Activated CD8-positive, alpha-beta memory T cell treated with anti-CD3 and anti-CD28 coated beads, Interleukin-2, amount 50 U/mL, for 48 hours (primary cell): Measurements from ENCODE around the gene ABLIM1.

Experiments
- DNase-seq: peaks from one replicate; pipeline ENCODE4 v3.0.0-alpha.2; 2020

Gene ABLIM1

DNA sequence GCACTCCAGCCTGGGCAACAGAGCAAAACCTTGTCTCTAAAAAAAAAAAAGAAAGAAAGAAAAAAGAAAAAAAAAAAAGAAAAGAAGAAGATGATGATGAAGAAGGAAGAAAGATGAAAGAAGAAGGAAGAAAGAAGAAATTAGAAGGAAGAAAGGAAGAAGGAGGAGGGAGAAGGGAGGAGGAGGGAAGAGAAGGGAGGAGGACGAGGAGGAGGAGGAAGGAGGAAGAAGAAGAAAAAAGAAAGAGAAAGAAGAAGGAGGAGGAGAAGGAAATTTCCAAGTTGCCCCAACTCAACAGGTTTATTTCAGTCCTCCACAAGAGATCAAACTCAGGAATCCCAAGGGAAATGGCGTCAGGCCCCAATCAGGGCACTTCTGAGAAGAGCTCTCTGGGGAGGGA, 115.7 kb downstream of the ABLIM1 start:
- DNase-seq, result no peak

DNA sequence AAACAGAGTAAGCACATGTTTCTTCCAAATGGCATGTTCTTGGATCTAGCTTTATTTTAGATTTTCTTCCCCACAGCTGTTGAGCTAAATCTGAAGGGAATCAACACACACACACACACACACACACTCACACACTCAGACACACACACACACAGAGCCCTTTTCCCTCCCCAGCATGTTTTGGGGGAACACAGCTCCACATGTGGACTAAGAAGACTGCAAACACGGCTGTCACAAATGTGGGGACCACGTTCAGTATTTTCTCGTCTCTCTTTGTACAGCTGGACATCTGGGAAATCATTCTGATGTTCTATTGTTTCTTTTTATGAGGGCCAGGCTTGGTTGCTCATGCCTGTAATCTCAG, 116.3 kb downstream of the ABLIM1 start:
- no peak for DNase-seq

DNA sequence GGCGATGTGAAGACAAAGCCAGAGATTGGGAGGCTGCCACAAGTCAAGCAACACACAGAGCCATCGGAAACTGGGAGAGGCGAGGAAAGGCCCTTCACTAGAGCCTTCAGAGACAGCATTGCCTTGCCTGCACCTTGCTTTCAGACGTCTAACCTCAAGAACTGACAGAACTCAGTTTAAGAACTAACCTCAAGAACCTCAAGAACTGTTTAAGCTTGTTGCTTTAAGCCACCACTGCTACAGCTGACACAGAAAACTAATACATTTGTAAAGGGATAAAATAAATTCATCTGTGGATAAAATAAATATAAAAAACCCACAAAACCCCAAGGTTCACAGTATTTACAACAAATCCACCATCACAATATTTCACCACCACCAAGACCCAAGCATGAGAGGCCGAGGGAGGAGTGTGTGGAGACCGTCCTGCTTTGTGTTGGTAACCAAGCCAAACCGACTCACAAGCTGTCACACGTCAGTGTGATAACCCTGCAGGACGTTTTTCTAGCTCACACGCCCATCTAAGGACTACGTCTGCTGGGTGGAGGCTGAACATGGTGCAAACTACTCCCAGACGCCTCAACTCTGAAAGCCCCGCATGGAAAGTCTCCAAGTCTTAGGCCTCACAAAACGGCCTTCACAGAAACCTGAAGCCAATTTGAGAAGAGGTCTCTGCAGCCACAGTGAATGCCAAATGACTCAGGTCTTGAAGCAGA, 116.8 kb downstream of the ABLIM1 start:
- peak; percentile 78 for DNase-seq

DNA sequence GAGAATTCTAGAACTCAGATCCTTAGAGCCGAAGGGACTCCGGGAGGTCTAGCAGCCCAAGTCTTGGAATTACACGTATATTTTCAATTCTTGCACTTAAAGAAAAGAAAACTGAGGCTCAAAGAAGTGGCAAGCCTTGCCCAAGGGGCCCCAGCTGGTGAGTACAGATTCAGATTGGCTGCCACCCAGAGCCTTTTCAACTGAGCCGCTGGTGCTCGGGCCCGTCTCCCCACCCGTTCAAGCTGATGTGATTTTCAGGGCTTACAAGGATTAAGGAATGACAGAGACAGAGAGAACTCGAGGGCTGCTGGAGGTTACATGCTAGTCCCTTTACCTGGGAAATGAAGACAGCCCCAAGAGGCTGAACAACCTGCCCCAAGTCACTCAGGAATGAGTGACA, 117.8 kb downstream of the ABLIM1 start:
- peak; percentile 63 for DNase-seq

DNA sequence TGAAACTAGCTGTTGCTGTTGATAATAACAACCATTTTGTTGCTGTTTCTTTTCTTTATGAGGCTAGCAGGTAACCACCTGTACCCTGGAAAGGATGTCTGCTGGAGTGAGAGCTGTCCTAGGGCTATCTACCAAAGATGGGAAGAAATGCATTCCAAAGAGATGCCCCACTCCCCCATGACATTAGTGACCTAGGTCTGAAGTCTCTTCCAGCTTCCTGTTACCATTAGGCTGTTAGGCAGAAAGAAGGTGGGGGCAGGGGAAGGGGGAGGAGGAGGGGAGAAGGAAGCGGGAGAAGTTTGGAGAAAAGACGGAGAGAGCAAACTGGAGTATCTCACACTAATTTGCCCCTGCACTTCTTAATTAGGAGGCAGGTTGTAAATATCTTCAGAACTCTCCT, 118.5 kb downstream of the ABLIM1 start:
- no peak for DNase-seq

DNA sequence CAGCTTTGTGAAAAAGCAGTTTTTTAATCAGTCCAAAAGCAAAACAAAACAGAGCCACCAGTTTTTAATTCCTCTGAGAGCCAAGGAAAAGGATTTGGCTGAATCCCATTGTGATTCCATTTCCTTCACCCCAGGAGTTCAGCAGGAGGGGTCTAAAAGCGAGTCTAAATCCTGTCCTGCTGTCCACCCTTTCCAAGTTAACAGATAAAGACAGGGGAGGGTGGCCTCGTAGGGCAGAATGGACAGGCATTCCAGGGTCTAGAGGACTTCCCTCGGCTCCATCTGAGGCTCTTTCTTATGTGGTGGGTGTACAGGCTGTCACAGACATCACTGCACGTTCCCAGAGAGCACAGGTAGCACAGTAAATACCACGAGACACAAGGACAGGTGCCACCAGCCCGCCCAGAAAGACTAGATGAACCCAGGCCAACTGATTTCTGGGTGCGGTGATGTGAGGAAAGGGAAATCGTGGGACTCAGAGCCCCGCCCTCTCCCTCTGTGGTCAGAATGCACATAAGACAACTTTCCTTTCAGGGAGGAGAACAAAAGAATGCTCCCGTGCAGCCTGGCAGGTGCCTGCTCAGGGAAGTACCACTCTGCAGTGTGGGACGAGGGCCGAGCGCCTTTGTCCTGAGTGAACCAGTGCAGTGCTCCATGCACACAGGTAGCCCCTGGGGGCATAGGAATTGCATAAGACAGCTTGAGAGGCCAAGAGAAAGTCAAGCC, 119.7 kb downstream of the ABLIM1 start:
- DNase-seq, result peak; percentile 69

DNA sequence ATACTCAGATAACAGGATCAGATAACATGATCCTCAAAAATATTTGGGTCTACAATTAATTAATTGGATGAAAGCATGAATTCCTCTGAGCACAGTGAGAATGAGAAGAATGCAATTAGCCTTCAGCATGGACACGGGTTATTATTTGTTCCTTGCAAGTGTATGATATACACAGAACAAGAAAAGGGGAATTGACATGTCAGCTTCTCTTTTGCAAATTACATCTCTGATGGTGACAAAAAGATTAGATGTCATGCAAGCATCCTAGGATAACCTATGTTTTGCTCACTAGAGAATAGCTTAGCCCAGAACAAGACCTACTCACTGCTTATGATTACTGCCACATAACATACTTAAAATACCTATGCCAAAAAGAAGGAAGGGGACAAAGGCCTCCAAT, 120.3 kb downstream of the ABLIM1 start:
- no peak for DNase-seq

DNA sequence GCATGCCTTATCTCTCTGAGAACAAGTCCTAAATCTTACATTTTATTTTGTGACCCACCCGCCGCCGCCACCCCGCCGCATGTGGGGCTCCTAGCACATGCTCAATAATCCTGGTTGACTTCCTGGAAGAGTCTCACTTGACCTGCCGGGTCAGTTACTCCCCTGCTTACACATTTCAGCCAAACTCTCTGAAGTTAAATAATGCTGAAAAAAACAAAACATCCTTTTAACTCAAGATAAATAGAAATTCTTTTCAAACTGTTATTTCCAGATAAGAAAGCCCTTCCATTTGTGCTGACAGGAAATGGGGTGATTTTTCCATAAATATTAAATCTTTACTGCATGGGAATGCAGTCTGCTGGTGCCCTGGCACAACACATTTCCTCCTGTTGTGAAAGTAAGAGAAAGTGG, 123.5 kb downstream of the ABLIM1 start:
- DNase-seq, result no peak

DNA sequence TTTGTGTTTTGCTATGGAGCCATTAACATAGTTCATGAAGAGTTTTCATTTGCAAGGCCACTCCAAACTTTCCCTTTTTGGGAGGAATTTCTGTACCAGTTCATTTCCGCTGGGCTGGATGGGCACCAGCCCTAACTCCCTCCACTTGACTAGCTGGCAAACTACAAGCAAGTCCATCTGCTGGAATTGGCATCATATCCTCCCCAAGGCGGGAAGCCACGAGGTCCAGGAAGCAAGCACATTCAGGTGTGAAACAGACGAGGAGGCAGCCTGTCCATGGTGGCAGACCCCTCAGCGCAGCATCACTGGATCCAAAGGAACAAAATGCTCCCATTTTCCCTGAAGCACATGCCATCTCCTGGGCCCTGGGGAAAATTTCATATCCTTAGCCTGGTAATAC, 125.8 kb downstream of the ABLIM1 start:
- no peak for DNase-seq

DNA sequence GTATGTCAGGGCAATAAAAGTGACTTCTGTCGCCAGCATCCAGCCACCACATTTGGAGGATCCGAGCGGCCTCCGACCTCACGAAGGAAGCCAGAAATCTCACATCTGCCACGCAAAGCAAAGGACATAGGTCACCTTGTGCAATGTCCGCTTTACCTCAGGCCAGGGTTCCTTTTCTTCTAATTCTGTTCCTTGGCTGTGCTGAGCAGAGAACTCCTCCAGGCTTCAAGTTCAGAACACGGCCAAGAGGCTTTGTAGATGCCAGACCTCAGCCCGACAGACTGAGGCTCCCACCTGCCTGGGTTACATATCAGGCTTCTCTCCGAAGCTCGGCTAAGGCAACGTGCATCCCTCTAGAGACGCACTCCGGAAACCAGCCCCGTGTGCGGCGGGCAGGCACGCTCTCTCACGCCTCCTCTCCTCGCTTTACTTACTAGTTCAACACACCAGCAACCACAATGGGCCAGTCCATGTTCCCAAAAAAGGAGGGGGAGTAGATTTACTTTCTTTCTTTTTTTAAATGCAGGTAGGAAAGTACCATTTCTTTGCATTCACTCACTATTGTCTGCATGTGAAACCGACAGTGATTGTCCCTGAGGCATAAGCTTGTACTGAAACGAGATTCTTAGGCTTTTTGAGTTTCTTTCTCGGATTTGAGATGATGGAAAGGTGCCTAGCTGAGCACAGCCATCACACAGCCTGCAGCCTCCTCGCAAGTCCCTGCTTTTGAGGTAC, 131.4 kb downstream of the ABLIM1 start:
- DNase-seq, result peak; percentile 88

DNA sequence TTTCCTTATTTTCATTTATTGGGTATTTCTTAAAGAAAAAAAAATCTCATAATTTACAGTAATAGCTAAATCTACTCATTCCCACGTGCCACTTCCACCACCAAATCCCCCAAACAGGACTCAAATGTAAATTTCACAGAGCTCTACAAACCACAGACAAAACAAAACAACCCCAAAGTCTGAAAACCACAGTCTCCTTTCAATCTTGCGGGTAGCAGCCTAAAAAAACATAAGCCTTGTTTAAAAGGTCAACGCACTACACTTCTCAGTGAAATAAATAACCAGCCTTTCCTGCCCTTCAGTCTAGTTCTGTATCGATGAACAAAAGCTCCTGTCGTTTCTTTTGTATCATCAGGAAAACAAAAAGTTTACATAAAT, 132.0 kb downstream of the ABLIM1 start:
- no peak for DNase-seq

DNA sequence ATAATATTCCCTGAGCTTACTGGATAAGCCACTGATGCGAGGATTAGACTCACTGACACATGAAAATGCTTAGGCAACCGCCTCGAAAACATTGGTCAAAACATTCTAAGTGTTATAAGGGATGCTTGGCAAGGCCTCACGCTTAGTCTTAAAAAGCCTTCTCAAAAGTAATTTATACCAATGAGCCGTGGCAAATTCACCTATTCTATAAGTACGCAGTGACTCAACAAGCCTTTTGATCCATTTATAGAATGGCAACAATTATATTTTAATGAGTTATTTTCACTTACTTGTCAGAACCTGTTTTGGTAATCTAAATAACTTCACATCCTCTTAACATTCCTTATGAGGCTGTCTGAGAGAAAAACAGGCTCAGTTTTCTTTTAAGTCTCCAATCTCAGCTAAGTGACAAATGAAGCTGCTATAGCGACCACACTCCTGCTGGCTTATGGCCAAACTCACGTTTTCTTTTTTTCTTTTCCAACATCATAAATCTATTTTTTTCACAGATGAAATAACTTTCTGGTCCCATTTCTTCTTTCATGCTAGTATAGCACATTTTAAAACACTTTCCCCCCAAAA, 132.6 kb downstream of the ABLIM1 start:
- no peak for DNase-seq

DNA sequence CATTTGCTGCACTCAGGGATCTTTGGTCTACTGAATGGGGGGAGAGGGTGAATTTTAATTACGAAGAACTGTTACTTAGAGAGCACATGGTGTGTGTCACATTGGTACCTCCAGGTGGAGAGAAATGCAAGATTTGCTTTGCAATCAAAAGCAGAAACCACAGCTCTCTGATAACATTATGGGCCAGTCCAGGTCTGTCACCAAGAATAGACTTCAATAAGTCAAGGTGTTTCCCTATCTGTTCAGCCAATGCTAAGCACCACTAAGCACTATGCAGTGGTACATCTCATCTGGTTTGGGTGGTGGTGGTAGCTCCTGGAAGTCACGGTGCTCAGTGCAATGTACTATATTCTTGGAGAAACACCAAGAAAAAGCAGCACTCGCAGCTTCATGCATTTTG, 134.2 kb downstream of the ABLIM1 start:
- no peak for DNase-seq

DNA sequence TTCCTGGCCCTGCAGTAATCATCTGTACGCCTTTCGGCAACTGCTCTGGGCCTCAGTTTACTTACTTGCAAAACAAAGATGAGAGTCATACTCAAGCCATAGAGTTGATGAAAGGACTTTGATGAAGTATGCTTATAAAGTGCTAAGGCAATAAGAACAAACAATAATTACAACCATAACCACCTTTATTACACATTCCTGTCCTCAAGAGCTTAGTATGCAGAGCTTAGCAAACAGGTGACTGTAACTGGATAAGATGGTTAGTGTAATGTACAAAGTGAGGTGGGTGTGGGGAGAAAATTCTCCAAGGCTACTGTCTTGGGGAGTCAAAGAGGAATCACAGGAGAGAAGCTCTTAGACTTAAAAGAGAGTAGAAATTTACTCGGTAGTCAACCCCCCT, 136.8 kb downstream of the ABLIM1 start:
- no peak for DNase-seq

DNA sequence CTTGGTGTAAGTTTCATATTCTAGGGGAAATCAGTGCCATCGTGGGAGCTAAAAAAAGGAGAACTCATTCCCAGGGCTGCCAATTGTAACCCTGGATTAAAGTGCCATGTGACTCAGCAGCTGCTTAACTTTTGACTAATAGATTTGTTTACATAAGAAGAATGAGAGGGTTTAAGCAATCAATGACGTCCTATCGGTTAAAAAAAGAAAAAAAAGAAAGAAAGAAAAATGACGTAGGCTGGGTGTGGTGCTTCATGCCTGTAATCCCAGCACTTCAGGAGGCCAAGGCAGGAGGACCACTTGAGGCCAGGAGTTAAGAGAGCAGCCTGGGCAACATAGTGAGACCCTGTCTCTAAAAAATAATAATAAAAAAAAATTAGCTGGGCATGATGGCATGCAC, 137.6 kb downstream of the ABLIM1 start:
- no peak for DNase-seq

DNA sequence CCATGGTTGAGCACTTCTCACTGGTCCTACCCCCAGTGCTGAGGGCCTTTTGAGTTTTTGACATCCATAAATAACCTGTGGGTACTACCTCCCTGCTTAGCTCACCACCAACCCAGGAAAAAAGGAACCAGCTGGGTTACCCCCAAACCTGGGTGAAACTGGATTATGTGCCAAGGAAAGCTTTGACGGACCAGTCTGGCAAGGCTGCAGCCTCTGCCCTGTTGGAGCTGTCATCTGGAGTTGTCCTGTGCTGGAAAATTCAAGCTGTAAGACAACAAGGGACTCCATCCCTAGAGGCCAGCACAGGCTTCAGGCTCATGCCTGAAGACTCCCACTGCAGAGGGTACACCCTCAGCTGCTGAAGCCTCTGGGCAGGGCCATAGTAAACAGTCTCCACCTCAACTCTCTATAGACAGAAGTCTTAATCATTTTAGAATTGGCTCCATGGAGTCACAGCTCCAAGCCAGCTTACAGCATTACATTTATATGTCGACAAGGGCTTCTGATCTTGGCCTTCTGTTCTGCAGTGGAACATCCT, 138.2 kb downstream of the ABLIM1 start:
- no peak for DNase-seq

DNA sequence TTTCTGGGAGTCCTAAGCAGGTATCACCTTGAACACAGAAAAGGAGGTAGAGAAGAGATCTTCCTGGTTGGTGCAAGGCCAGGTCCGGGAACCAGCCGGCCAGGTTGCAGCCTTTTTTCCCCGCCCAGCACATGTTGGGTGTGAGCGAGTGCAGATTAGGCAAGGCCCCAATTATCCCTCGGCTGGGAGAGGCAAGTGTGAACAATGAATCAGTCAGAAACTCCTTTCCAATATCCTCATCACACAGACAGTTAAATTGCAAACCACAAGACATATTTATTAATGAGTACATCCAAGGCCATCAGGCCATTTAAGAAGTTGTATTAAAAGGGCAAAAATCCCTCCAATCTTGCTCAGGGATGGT, 138.8 kb downstream of the ABLIM1 start:
- DNase-seq, result no peak

DNA sequence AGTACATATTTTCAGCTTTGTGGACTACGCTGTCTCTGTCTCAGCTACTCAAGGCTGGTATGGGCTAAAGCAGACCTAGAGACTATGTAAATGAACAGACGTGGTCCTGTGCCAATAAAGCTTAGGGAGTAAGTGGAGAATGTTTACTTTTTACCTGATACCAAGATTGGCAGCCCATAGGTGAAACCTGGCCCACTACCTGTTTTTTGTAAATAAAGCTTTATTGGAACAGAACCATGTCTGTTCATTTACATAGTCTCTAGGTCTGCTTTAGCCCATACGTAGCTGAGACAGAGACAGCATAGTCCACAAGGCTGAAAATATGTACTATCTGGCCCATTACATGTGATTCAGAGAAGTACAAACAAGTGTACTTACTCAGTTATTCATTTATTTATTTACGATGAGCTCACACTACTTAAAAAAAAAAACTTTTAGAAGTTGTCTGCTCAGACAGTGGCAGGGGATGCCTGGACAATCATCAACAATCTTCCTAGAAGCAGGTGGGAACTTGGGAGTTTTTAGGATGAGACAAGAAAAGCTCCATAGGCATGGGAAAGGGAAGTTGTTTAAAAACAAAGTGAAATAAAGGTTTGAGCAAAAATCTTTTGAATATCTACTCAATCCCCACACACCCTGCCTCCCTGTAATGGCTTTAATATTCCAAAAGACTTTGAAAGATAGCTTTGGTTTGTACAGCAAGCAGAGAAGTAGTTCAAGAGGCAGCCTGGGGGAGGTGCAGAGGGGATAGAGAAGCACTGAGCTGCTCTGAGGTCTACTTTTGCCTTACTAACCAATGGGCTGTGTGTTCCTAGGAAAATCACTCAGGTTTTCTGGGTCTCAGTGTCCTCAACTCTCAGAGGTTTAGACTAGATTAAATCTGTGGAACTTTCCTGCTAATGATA, 139.4 kb downstream of the ABLIM1 start:
- no peak for DNase-seq

DNA sequence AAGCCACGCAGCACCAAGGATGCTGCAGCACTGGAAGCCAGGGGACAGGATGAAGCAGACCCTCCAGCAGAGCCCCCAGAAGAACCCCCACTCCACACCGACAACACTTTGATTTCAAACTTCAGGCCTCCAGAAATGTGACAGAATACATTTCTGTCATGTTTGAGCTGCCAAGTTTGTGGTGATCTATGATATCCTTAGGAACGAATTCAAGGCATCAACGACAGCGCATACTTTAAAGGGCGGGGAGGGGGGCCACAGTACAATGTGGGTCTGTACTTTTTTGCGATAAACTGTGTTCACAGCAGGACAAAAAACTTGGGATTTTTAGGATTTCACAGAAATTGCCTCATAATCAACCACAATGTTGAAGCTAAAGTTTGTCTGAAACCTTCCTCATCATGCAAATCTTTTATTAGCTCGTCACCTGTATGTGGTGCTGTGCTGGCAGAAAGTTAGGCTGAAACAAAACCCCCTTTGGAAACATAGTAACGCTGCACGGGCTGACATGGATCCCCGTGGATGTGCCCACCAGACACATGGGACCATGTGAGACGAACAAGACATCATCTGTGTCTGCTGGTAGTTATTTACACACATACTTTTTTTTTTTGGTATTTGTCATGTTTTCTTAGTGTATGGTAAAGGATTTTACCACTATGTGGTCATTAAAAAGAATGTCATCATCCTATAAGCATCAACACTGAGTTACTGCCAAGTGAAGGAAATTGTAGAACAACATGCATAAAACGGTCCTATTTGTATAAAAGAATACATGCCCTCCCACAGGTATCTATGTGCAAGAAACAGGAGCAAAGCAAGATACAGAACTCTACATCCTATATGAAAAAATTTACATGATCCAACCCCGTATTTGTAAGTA, 140.5 kb downstream of the ABLIM1 start:
- DNase-seq, result no peak

DNA sequence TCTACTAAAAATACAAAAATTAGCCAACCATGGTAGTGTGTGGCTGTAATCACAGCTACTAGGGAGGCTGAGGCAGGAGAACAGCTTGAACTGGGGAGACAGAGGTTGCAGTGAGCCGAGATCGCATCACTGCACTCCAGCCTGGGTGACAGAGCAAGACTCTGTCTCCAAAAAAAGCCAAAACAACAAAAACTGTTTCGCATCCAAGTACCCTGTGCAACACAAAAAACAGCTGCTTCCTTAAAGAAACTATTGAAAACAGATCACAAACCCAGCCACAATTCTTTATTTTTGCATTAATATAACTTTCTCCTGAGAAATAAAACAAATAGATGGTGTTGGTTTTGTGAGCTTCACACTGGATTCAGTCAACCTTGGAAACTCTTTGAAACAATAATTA, 141.7 kb downstream of the ABLIM1 start:
- no peak for DNase-seq

DNA sequence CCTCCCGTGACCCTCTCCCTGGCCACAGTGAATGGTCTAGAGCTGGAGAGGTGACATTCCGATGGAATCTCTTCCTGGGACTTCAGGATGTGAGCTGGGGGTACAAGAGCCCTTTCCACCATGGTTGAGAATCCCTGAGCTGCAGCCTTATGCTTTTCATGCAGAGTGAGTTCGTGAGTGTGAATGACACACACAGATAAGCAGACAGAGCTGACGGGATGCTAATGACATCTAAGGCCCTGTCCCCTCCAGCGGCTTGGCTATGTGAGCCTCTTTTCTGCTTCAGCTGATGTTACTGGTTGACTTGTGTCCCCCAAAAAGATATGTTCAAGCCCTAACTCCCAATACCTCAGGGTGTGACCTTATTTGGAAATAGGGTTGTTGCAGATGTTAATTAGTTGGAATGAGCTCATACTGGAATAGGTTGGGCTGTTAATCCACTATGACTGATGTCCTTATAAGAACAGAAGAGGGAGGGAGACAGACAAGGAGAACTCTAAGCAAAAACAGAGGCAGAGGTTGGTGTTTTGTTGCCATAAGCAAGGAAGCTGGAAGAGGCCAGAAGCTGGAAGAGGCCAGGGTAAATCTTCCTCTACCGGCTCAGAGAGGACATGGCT, 142.7 kb downstream of the ABLIM1 start:
- DNase-seq, result no peak
